Endothelial cell of umbilical vein (primary cell): ENCODE data around the gene NUP50. TPM values are rescaled to one million over a fixed set of nuclear protein-coding genes. Genes with fewer than 3 reads are reported as not detected.

Experiments used
- BruUV-seq: library from RNA; stranded (reverse); fragments of 400-500 nt; replicated peaks from 2 replicates; lab custom pipeline; 2021; lab: Mats Ljungman, UMichigan
- CTCF ChIA-PET: fragments of 300-600, 350-600 bp; sonication (Branson Sonifier 250); formaldehyde crosslinking; loops from one replicate; lab custom pipeline; 2021; ENCODE audit warnings: antibody characterized with exemption, inconsistent platforms; lab: Charles Lee
- POLR2A ChIA-PET: fragments of 300-600, 350-600 bp; sonication (Branson Sonifier 250); formaldehyde crosslinking; loops from one replicate; lab custom pipeline; 2021; ENCODE audit warnings: antibody characterized with exemption, inconsistent platforms; lab: Charles Lee
- DNase-seq: peaks from one replicate; pipeline ENCODE4 v3.0.0-alpha.2; 2011; ENCODE audit warnings: low read depth, low spot score
- FAIRE-seq: peaks from 2 replicates; lab custom pipeline; 2011; peaks lifted over from hg19 to GRCh38; lab: Jason Lieb, UNC
- H2AFZ ChIP-seq: 2 replicates; pipeline ENCODE4 v1.6.0; 2012; ENCODE audit warnings: low read depth, low read length, control low read depth, inconsistent platforms
- H3K27ac ChIP-seq: 2 replicates; pipeline ENCODE4 v1.5.1; 2011; ENCODE audit warnings: low read depth, mild to moderate bottlenecking, control low read depth, low read length, moderate library complexity; ENCODE audit not compliant: insufficient read depth
- H3K27me3 ChIP-seq, 2 experiments: 2 replicates each; pipeline versions ENCODE4 v1.6.0 to v1.6.1; 2011; ENCODE audit warnings: low read length in 2 of 2, mixed read lengths in 1 of 2; ENCODE audit not compliant: control insufficient read depth in 2 of 2, insufficient read depth in 2 of 2
- H3K36me3 ChIP-seq, 2 experiments: 2 replicates in 1 of 2; 3 replicates in 1 of 2; pipeline ENCODE4 v1.5.1; 2011; ENCODE audit warnings: low read length in 2 of 2, mild to moderate bottlenecking in 1 of 2, moderate library complexity in 1 of 2; ENCODE audit not compliant: control insufficient read depth in 2 of 2, insufficient read depth in 2 of 2; ENCODE audit errors: extremely low read depth in 1 of 2
- H3K4me1 ChIP-seq: 3 replicates; pipeline ENCODE4 v1.5.1; 2011; ENCODE audit warnings: mild to moderate bottlenecking, low read length; ENCODE audit not compliant: control insufficient read depth, insufficient read depth; ENCODE audit errors: extremely low read depth
- H3K4me2 ChIP-seq: 2 replicates; pipeline ENCODE4 v1.6.1; 2011; ENCODE audit warnings: low read length, control low read depth, mixed read lengths; ENCODE audit not compliant: insufficient read depth
- H3K4me3 ChIP-seq, 3 experiments: fragments of 200-600 bp in 1 of 3; sonication (generic), shearing (Covaris generic) in 1 of 3; replicated peaks in 1 of 3; 2 replicates each; pipeline ENCODE4 v1.5.1; 2011 to 2016; ENCODE audit warnings: control low read depth in 3 of 3, low read length in 3 of 3, mild to moderate bottlenecking in 2 of 3, inconsistent platforms in 1 of 3, low read depth in 1 of 3, moderate library complexity in 1 of 3; ENCODE audit not compliant: insufficient read depth in 1 of 3
- H3K79me2 ChIP-seq: 2 replicates; pipeline ENCODE4 v1.6.0; 2012; ENCODE audit warnings: low read length, inconsistent platforms; ENCODE audit not compliant: control insufficient read depth, insufficient read depth
- H3K9ac ChIP-seq: replicated peaks from 2 replicates; pipeline ENCODE3; 2011; ENCODE audit warnings: low read length, control low read depth; ENCODE audit not compliant: insufficient read depth; ENCODE audit errors: extremely low read depth
- H3K9me1 ChIP-seq: replicated peaks from 3 replicates; pipeline ENCODE4 v1.6.0; 2011; ENCODE audit warnings: mild to moderate bottlenecking, low read length; ENCODE audit not compliant: control insufficient read depth, insufficient read depth; ENCODE audit errors: extremely low read depth
- H3K9me3 ChIP-seq: replicated peaks from 2 replicates; pipeline ENCODE4 v1.5.1; 2012; ENCODE audit warnings: low read length, inconsistent platforms; ENCODE audit not compliant: control insufficient read depth, insufficient read depth
- H4K20me1 ChIP-seq: replicated peaks from 2 replicates; pipeline ENCODE3; 2011; ENCODE audit warnings: mild to moderate bottlenecking, low read length; ENCODE audit not compliant: control insufficient read depth, insufficient read depth; ENCODE audit errors: extremely low read depth
- CTCF ChIP-seq, 2 donors: IDR thresholded peaks; 1 replicate in 1 of 2; 2 replicates in 1 of 2; pipeline ENCODE4 v1.5.1; 2011; ENCODE audit warnings: low read length in 2 of 2, mild to moderate bottlenecking in 2 of 2, moderate library complexity in 2 of 2, control low read depth in 1 of 2, inconsistent platforms in 1 of 2, low read depth in 1 of 2; ENCODE audit not compliant: insufficient read depth in 1 of 2; ENCODE audit errors: extremely low read depth in 1 of 2
- EZH2 ChIP-seq: IDR thresholded peaks from 2 replicates; pipeline ENCODE4 v1.6.1; 2012; ENCODE audit warnings: borderline replicate concordance, low read depth, mild to moderate bottlenecking, moderate library complexity, low read length, inconsistent platforms; ENCODE audit not compliant: severe bottlenecking
- FOS ChIP-seq: IDR thresholded peaks from 2 replicates; pipeline ENCODE4 v1.6.1; 2011; ENCODE audit warnings: mild to moderate bottlenecking, low read length, moderate library complexity, borderline replicate concordance; ENCODE audit not compliant: insufficient read depth
- GATA2 ChIP-seq: IDR thresholded peaks from 2 replicates; pipeline ENCODE4 v1.7.0; 2011; ENCODE audit warnings: low read depth, mild to moderate bottlenecking, moderate library complexity, mixed read lengths, low read length; ENCODE audit not compliant: insufficient read length, insufficient read depth
- JUN ChIP-seq: IDR thresholded peaks from 2 replicates; pipeline ENCODE4 v1.6.1; 2011; ENCODE audit warnings: borderline replicate concordance, low read depth; ENCODE audit not compliant: insufficient read length, insufficient read depth
- MAX ChIP-seq: IDR thresholded peaks from 2 replicates; pipeline ENCODE4 v1.6.1; 2011; ENCODE audit not compliant: insufficient read depth, insufficient read length
- MYC ChIP-seq: IDR thresholded peaks from one replicate; pipeline ENCODE4 v1.6.1; 2011; ENCODE audit warnings: mild to moderate bottlenecking, low read depth, low read length
- POLR2A ChIP-seq: IDR thresholded peaks from 2 replicates; pipeline ENCODE4 v1.6.1; 2012; ENCODE audit warnings: low read depth, mild to moderate bottlenecking, control low read depth, low read length
- POLR2AphosphoS5 ChIP-seq: IDR thresholded peaks from 2 replicates; pipeline ENCODE4 v1.6.1; 2012; ENCODE audit warnings: low read depth, mild to moderate bottlenecking, control low read depth, low read length, moderate library complexity; ENCODE audit not compliant: insufficient read depth
- dilution Hi-C: fragments of 300-500 bp; cut with MboI; formaldehyde crosslinking; loops from one replicate; pipeline ENCODE4 v1.15.0; 2019; ENCODE audit warnings: low sequenced_read_pairs; ENCODE audit not compliant: extremely low pct_ligation_motif_present
- intact Hi-C: fragments of 100-400 bp; cut with micrococcal nuclease; formaldehyde crosslinking; loops from one replicate; pipeline ENCODE4 v1.10.0; 2022
- polyA plus RNA-seq, 4 experiments: library from polyadenylated mRNA; depleted of rRNA in 3 of 4; stranded (reverse) in 3 of 4; unstranded in 1 of 4; fragments of >200 nt; gene quantifications; 2 replicates each; pipeline versions ENCODE4 v1.2.1 to v1.2.3, GENCODE V29; 2011 to 2012; ENCODE audit warnings: missing spikeins in 1 of 4
- total RNA-seq: library from RNA; stranded (reverse); gene quantifications from 2 replicates; pipeline ENCODE4 v1.2.3, GENCODE V29; 2021

Gene NUP50
- total and polyA plus RNA-seq, 2 donors (not counting 3 experiments of a cell fraction or from before 2014, with no cell fraction given), result 12.4 to 90.9 TPM

DNA sequence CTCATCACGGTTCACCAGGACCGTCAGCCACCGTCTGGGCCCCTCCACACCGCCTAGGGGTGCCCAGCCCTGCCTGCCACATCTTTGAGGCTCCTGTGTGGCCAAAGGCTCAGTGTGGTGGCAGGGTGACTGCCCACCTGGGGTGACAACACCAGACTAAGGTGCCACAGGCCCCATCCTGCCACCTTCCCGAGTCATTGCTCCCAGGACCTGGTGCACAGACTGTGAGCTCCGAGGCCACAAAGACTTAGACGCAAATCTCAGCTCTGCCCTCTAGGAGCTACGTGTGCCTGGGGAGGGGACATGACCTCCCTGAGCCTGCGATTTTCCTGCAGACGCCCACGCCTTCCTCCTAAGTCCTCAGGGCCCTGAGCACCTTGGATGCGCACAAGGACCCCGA is 40.5 kb downstream of the NUP50 start:
- intact Hi-C loops (no loop called here), dilution Hi-C loops (no loop called here)
- no peak overlapping the region for H3K4me3 ChIP-seq
- peaks cover 0 to 18% of the 10 kb centered on the region in 2 experiments for H3K36me3 ChIP-seq
- H3K27me3 ChIP-seq, result no peaks in the 10 kb centered on the region
- H3K9me3 ChIP-seq, result no peaks in the 10 kb centered on the region
- ChIA-PET POLR2A (no interaction called here), CTCF (interaction anchor here (1.0 kb wide), 1 partner anchor 43 kb away, joined by 3 read pairs; no protein-coding TSS in a partner anchor)
- BruUV-seq, result no TSS peak
- no peak for FAIRE-seq
- H3K79me2 ChIP-seq, result no peaks in the 10 kb centered on the region
- no peak overlapping the region for H3K27ac ChIP-seq
- no peaks in the 10 kb centered on the region for H3K9me1 ChIP-seq
- H3K4me2 ChIP-seq, result no peak overlapping the region
- H2AFZ ChIP-seq, result no peak overlapping the region
- no peaks in the 10 kb centered on the region for H3K4me1 ChIP-seq
- no peaks in the 10 kb centered on the region for H4K20me1 ChIP-seq
- H3K9ac ChIP-seq, result no peak overlapping the region
- TF ChIP-seq MAX, result no peak
- no peak for TF ChIP-seq CTCF (IDR thresholded peaks at IDR 0.05; ENCODE audit: extremely low read depth in 1 of 2, insufficient read depth in 1 of 2, low read depth in 1 of 2, low read length in 2 of 2)
- TF ChIP-seq POLR2A, result no peak
- TF ChIP-seq GATA2, result no peak
- no peak for TF ChIP-seq MYC
- no peak for TF ChIP-seq FOS
- TF ChIP-seq JUN, result no peak
- TF ChIP-seq POLR2AphosphoS5, result no peak
- TF ChIP-seq EZH2, result no peak
- no peak for DNase-seq
